Bronchial epithelial cell (primary cell): ENCODE results near the gene B3GNT9. TPM values are rescaled to one million over a fixed set of nuclear protein-coding genes. Genes with fewer than 3 reads are reported as not detected.

Experiments
- DNase-seq: peaks from one replicate; pipeline ENCODE4 v3.0.0-alpha.2; 2010; ENCODE audit warnings: low read depth
- FAIRE-seq: peaks from 2 replicates; lab custom pipeline; 2011; peaks lifted over from hg19 to GRCh38; lab: Jason Lieb, UNC
- H3K27me3 ChIP-seq: 2 replicates; pipeline ENCODE4 v1.5.1; 2011; ENCODE audit warnings: low read length; ENCODE audit not compliant: control insufficient read depth, insufficient read depth
- H3K36me3 ChIP-seq: 2 replicates; pipeline ENCODE4 v1.5.1; 2011; ENCODE audit warnings: low read length; ENCODE audit not compliant: control insufficient read depth, insufficient read depth
- H3K4me3 ChIP-seq: 2 replicates; pipeline ENCODE4 v1.5.1; 2011; ENCODE audit warnings: mild to moderate bottlenecking, low read depth, low read length, control low read depth
- CTCF ChIP-seq: IDR thresholded peaks from 2 replicates; pipeline ENCODE4 v1.5.1; 2011; ENCODE audit warnings: mild to moderate bottlenecking, moderate library complexity, low read length, control low read depth, inconsistent platforms; ENCODE audit not compliant: insufficient read depth, severe bottlenecking
- total RNA-seq: library from RNA; depleted of rRNA; stranded (reverse); fragments of >200 nt; gene quantifications from 2 replicates; pipeline ENCODE4 v1.2.1, GENCODE V29; 2014

B3GNT9 gene
- total RNA-seq, 1 donor from 2014 or later: 8.7 TPM

GRCh38 chr16:67120025-67120424 is 30.8 kb downstream of the B3GNT9 start:
- no peak for TF ChIP-seq CTCF
- Histone ChIP-seq H3K4me3 (no peak overlapping the region), H3K36me3 (peaks cover 14% of the 10 kb centered on the region), H3K27me3 (no peaks in the 10 kb centered on the region)
- FAIRE-seq: peak; percentile 7
- peak; percentile 28 for DNase-seq

- H3K27me3 ChIP-seq: no peaks in the 10 kb centered on the region
- H3K36me3 ChIP-seq: peaks cover 10% of the 10 kb centered on the region
- no peak overlapping the region for H3K4me3 ChIP-seq
- no peak for DNase-seq
- no peak for TF ChIP-seq CTCF
- no peak for FAIRE-seq
Observed at GRCh38 chr16:67117716-67118115, 33.1 kb downstream of the B3GNT9 start.

GRCh38 chr16:67116388-67117311 is 34.1 kb downstream of the B3GNT9 start:
- Histone ChIP-seq H3K4me3 (no peak overlapping the region), H3K27me3 (no peaks in the 10 kb centered on the region), H3K36me3 (peaks cover 8% of the 10 kb centered on the region)
- TF ChIP-seq CTCF: no peak
- DNase-seq (no peak), FAIRE-seq (no peak)

GRCh38 chr16:67115639-67116038 is 35.2 kb downstream of the B3GNT9 start:
- no peak for TF ChIP-seq CTCF
- H3K36me3 ChIP-seq: peaks cover 6% of the 10 kb centered on the region
- no peak for FAIRE-seq
- no peak overlapping the region for H3K4me3 ChIP-seq
- no peaks in the 10 kb centered on the region for H3K27me3 ChIP-seq
- DNase-seq: peak; percentile 88

GRCh38 chr16:67114793-67115192 is 36.0 kb downstream of the B3GNT9 start:
- H3K27me3 ChIP-seq: no peaks in the 10 kb centered on the region
- no peak overlapping the region for H3K4me3 ChIP-seq
- FAIRE-seq (no peak), DNase-seq (no peak)
- no peaks in the 10 kb centered on the region for H3K36me3 ChIP-seq
- TF ChIP-seq CTCF: no peak
